Upper lobe of left lung (tissue), 6 donors: ENCODE data around the gene TTC28. TPM values are rescaled to one million over a fixed set of nuclear protein-coding genes. Genes with fewer than 3 reads are reported as not detected.
"Not testable (repeated sequence)": the region's sequence is repeated elsewhere in the genome, so short reads cannot be mapped to it uniquely, and the experiment has no call there.

Source experiments
- ATAC-seq, 2 donors: fragments of 200-7000 bp; cut with Tn5 transposase; one replicate each; pipeline ENCODE4 v1.9.1; 2022; ENCODE audit warnings: mild to moderate bottlenecking in 2 of 2, moderate library complexity in 2 of 2; ENCODE audit not compliant: low FRiP score in 2 of 2
- DNase-seq, 2 donors: peaks; one replicate each; pipeline ENCODE4 v3.0.0-alpha.2; 2019 to 2020
- H3K27ac ChIP-seq, 4 donors: fragments of 200-600 bp; sonication (generic); one replicate each; pipeline ENCODE4 v1.5.1; 2016 to 2019
- H3K27me3 ChIP-seq, 4 donors: fragments of 200-600 bp; sonication (generic); one replicate each; pipeline ENCODE4 v1.5.1; 2017 to 2019
- H3K36me3 ChIP-seq, 4 donors: fragments of 200-600 bp; sonication (generic); one replicate each; pipeline ENCODE4 v1.5.1; 2016 to 2019
- H3K4me1 ChIP-seq, 4 donors: fragments of 200-600 bp; sonication (generic); one replicate each; pipeline ENCODE4 v1.5.1; 2018 to 2019
- H3K4me3 ChIP-seq, 4 donors: fragments of 200-600 bp; sonication (generic); one replicate each; pipeline ENCODE4 v1.5.1; 2017 to 2019; ENCODE audit warnings: mild to moderate bottlenecking in 2 of 4, moderate library complexity in 1 of 4
- H3K9me3 ChIP-seq, 4 donors: fragments of 200-600 bp; sonication (generic); one replicate each; pipeline ENCODE4 v1.5.1; 2018 to 2019
- CTCF ChIP-seq, 6 experiments: fragments of 450-650 bp in 4 of 6; fragments of 200-600 bp in 2 of 6; sonication (generic) in 2 of 6; IDR thresholded peaks; one replicate each; pipeline ENCODE4 v1.5.1; 2016 to 2019; ENCODE audit warnings: antibody characterized with exemption in 6 of 6
- EP300 ChIP-seq, 4 donors: sonication (generic); formaldehyde crosslinking; IDR thresholded peaks; one replicate each; pipeline ENCODE4 v1.5.1; 2017; ENCODE audit warnings: antibody characterized with exemption in 4 of 4, control low read depth in 2 of 4
- POLR2A ChIP-seq, 4 donors: fragments of 450-650 bp; IDR thresholded peaks; one replicate each; pipeline ENCODE4 v1.5.1; 2016 to 2017; ENCODE audit warnings: antibody characterized with exemption in 4 of 4, mild to moderate bottlenecking in 2 of 4
- POLR2AphosphoS5 ChIP-seq, 2 donors: sonication (generic); formaldehyde crosslinking; IDR thresholded peaks; one replicate each; pipeline ENCODE4 v1.5.1; 2017; ENCODE audit warnings: antibody characterized with exemption in 2 of 2
- WGBS, 2 donors: methylation state at CpG; one replicate each; pipeline ENCODE4 v1.1.5; 2017 to 2018; 5-methylcytosine and 5-hydroxymethylcytosine counted together
- total RNA-seq, 6 donors: library from RNA; depleted of rRNA in 4 of 6; stranded (reverse); fragments of >200 nt in 4 of 6; gene quantifications; one replicate each; pipeline versions ENCODE4 v1.1.0 to v1.2.1, GENCODE V29; 2016 to 2021
- donor health status: DM: no; HTN: no; CAD: no; lungs with moderate emphysema.
- donor health status: DM: no; HTN: yes; CAD: no; lungs with severe emphysema.

TTC28 gene
- total RNA-seq, 6 donors from 2014 or later: 30.1 to 69.4 (median 41.4) TPM

- WGBS, 2 donors: 68 to 78% methylated on average over 4 of the region's 4 CpGs
- TF ChIP-seq CTCF (IDR thresholded peaks at IDR 0.05) (no peak), POLR2A (IDR thresholded peaks at IDR 0.05) (no peak)
These were observed 105.4 kb downstream of the TTC28 start for GRCh38 chr22:28574159-28574788.

GRCh38 chr22:28570696-28571373 lies 108.8 kb downstream of the TTC28 start:
- ATAC-seq (no peak), DNase-seq (no peak)
- Histone ChIP-seq H3K9me3 (no peaks in the 10 kb centered on the region), H3K36me3 (no peaks in the 10 kb centered on the region), H3K4me1 (peaks cover 0 to 5% (median 0%) of the 10 kb centered on the region in 4 donors), H3K27me3 (no peaks in the 10 kb centered on the region), H3K27ac (no peak overlapping the region), H3K4me3 (no peak overlapping the region)
- WGBS, 2 donors: 52 to 53% methylated on average over 3 of the region's 3 CpGs
- TF ChIP-seq POLR2AphosphoS5 (IDR thresholded peaks at IDR 0.05): no peak

More at GRCh38 chr22:28574159-28574788, 105.4 kb downstream of the TTC28 start:
- Histone ChIP-seq H3K4me1 (peaks cover 0 to 5% (median 0%) of the 10 kb centered on the region in 4 donors), H3K4me3 (no peak overlapping the region), H3K36me3 (no peaks in the 10 kb centered on the region), H3K27me3 (no peaks in the 10 kb centered on the region), H3K27ac (no peak overlapping the region), H3K9me3 (no peaks in the 10 kb centered on the region)
- ATAC-seq (no peak), DNase-seq (no peak)

GRCh38 chr22:28568974-28569373 lies 110.7 kb downstream of the TTC28 start:
- WGBS, 2 donors: 93 to 99% methylated on average over 3 of the region's 3 CpGs
- not testable (repeated sequence) for ATAC-seq, H3K4me3 ChIP-seq, H3K4me1 ChIP-seq, H3K27me3 ChIP-seq, H3K27ac ChIP-seq, H3K36me3 ChIP-seq, H3K9me3 ChIP-seq, DNase-seq

GRCh38 chr22:28568099-28568498 lies 111.5 kb downstream of the TTC28 start:
- no peak for DNase-seq
- ATAC-seq: no peak
- H3K36me3 ChIP-seq: no peaks in the 10 kb centered on the region
- no peaks in the 10 kb centered on the region for H3K9me3 ChIP-seq
- no peaks in the 10 kb centered on the region for H3K27me3 ChIP-seq
- H3K4me3 ChIP-seq: no peak overlapping the region
- peaks cover 0 to 5% (median 0%) of the 10 kb centered on the region in 4 donors for H3K4me1 ChIP-seq
- no peak overlapping the region for H3K27ac ChIP-seq
- TF ChIP-seq EP300 (IDR thresholded peaks at IDR 0.05) (no peak), POLR2A (IDR thresholded peaks at IDR 0.05) (no peak)

GRCh38 chr22:28566920-28567499 lies 112.6 kb downstream of the TTC28 start:
- not testable (repeated sequence) for ATAC-seq, H3K27ac ChIP-seq, H3K27me3 ChIP-seq, H3K4me1 ChIP-seq, H3K9me3 ChIP-seq, H3K4me3 ChIP-seq, DNase-seq, H3K36me3 ChIP-seq
- 89 to 91% methylated on average over 12 of the region's 12 CpGs for WGBS, 2 donors

GRCh38 chr22:28563636-28564035 lies 116.0 kb downstream of the TTC28 start:
- H3K4me1 ChIP-seq: peaks cover 0 to 12% (median 0%) of the 10 kb centered on the region in 4 donors
- H3K4me3 ChIP-seq: no peak overlapping the region
- H3K36me3 ChIP-seq: no peaks in the 10 kb centered on the region
- no peaks in the 10 kb centered on the region for H3K27me3 ChIP-seq
- WGBS, 2 donors: 94 to 99% methylated on average over 2 of the region's 2 CpGs
- no peaks in the 10 kb centered on the region for H3K9me3 ChIP-seq
- no peak for ATAC-seq
- no peak overlapping the region for H3K27ac ChIP-seq
- DNase-seq: no peak
- no peak for TF ChIP-seq POLR2AphosphoS5 (IDR thresholded peaks at IDR 0.05)
- TF ChIP-seq POLR2A (IDR thresholded peaks at IDR 0.05): no peak
- no peak for TF ChIP-seq EP300 (IDR thresholded peaks at IDR 0.05)
- no peak for TF ChIP-seq CTCF (IDR thresholded peaks at IDR 0.05)

GRCh38 chr22:28562324-28562723 lies 117.3 kb downstream of the TTC28 start:
- WGBS, 2 donors: 74 to 76% methylated on average over 1 of the region's 1 CpG
- H3K27ac ChIP-seq: no peak overlapping the region
- DNase-seq (no peak), ATAC-seq (no peak)
- no peaks in the 10 kb centered on the region for H3K36me3 ChIP-seq
- no peak for TF ChIP-seq EP300 (IDR thresholded peaks at IDR 0.05)
- TF ChIP-seq CTCF (IDR thresholded peaks at IDR 0.05): no peak
- TF ChIP-seq POLR2AphosphoS5 (IDR thresholded peaks at IDR 0.05): no peak
- TF ChIP-seq POLR2A (IDR thresholded peaks at IDR 0.05): no peak
- no peaks in the 10 kb centered on the region for H3K27me3 ChIP-seq
- no peaks in the 10 kb centered on the region for H3K9me3 ChIP-seq
- H3K4me1 ChIP-seq: peaks cover 0 to 12% (median 0%) of the 10 kb centered on the region in 4 donors
- no peak overlapping the region for H3K4me3 ChIP-seq

GRCh38 chr22:28560743-28561101 lies 118.9 kb downstream of the TTC28 start:
- peaks cover 0 to 12% (median 0%) of the 10 kb centered on the region in 4 donors for H3K4me1 ChIP-seq
- WGBS, 2 donors: 96 to 98% methylated on average over 4 to 5 of the region's 5 CpGs
- H3K36me3 ChIP-seq, DNase-seq, H3K9me3 ChIP-seq, H3K4me3 ChIP-seq, ATAC-seq, H3K27ac ChIP-seq, H3K27me3 ChIP-seq: not testable (repeated sequence)
